Airway epithelial cell (primary cell): ENCODE data around the gene IFI16. TPM values are rescaled to one million over a fixed set of nuclear protein-coding genes. Genes with fewer than 3 reads are reported as not detected.

Experiments used
- total RNA-seq: library from RNA; depleted of rRNA; stranded (reverse); fragments of >200 nt; gene quantifications from 2 replicates; pipeline ENCODE4 v1.2.3, GENCODE V29; 2015

IFI16 gene
- 53.6 and 76.5 TPM in 2 replicates for total RNA-seq

GRCh38 chr1:159009704-159010361, at the start of gene IFI16:
TSS of gene IFI16 (plus strand) at chr1:159009907. CDS start at chr1:159014681, 4,774 bp downstream.

GRCh38 chr1:159076438-159077119, 66.9 kb downstream of the IFI16 start, which contains the start of gene AIM2:
TSS of gene AIM2 (minus strand) at chr1:159076766. CDS start at chr1:159073499, 3,267 bp downstream.

Other genes starting within 250 kb of the IFI16 start
- not detected in 2 replicates for gene OR6N1, start 237.7 kb upstream of the IFI16 start, total RNA-seq
- not detected in 2 replicates for gene OR6N2, start 228.7 kb upstream of the IFI16 start, total RNA-seq
- gene MNDA, start 178.6 kb upstream of the IFI16 start, total RNA-seq = not detected in 2 replicates
- not detected in 2 replicates for gene PYHIN1, start 78.4 kb upstream of the IFI16 start, total RNA-seq
- gene AIM2, start 66.9 kb downstream of the IFI16 start, total RNA-seq = not detected in 2 replicates
- gene CADM3, start 161.7 kb downstream of the IFI16 start, total RNA-seq = not detected in 2 replicates
- gene ACKR1, start 195.0 kb downstream of the IFI16 start, total RNA-seq = not detected in 2 replicates